Hematopoietic multipotent progenitor cell treated with erythropoietin and hydrocortisone succinate and interleukin-3 and kit ligand, for 17 days (in vitro differentiated cells): ENCODE measurements around the gene PDCD1.

Experiments
- DNase-seq: peaks from one replicate; pipeline ENCODE4 v3.0.0-alpha.2; 2015; ENCODE audit warnings: low spot score

PDCD1 gene

GRCh38 chr2:241895712-241896641 lies 37.3 kb upstream of the PDCD1 start:
- DNase-seq = no peak

GRCh38 chr2:241895427-241895711 lies 36.7 kb upstream of the PDCD1 start:
- no peak for DNase-seq

DNA sequence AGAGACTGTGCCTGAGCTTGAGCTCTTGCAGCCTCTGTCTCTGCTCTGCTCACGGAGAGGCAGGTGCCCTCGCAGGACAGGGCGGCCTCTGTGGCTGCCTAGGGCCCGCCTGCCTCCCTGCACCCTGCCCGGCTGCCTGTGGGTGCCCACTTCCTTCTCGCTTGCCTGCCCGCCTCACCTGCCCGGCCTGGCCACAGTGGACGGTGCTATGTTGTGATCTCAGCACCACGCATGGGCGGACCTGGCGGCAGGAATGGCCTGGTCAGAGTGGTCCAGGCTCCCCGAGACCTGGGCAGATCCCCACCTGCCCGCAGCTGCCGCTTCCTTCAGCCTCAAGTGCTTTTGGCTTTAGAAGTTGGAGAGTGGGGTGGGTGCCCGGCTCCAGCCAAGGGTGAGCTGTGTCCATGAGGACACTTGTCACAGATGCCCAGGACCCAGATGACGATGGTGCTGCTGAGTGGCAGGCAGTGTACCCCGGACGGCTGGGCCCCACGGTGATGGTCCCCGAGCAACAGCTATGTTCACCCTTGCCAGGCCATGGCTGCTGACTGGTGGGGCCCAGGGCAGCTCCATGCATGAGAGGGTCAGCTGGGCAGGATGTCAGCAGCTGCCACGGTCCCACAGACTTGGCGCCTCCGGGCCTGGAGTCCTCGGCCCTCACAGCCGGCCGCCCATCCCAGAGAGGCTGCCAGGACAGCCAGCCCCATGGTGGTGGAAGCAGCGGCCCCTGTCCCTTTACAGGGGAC lies 36.2 kb upstream of the PDCD1 start:
- no peak for DNase-seq

DNA sequence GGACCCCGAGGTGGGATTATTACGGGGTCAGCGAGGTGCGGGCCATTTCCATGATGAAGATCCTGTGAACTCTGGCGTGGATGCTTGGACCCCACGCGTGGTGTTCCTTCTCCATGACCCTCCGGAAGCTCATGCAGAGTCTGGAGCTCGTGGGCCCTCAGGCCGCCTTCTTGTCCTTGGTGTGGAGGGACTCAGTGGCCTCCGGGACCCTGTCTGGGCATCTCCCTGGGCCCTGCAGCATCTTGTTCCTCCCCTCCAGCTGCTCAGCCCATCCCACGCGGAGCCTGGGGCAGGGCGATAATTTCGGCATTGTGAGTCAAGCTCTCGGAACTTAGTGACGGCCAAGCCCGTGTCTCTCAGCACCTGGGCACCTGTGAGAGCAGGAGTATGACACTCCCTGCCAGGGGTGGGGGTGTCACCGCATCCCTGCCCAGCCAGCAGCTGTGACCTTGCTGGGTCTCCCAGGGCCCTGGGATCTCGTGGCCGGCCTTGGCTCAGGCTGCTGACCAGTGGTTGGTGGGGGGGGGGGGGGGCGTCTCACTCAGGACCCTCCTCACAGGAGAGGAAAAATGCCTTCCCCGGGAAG lies 35.5 kb upstream of the PDCD1 start:
- no peak for DNase-seq

DNA sequence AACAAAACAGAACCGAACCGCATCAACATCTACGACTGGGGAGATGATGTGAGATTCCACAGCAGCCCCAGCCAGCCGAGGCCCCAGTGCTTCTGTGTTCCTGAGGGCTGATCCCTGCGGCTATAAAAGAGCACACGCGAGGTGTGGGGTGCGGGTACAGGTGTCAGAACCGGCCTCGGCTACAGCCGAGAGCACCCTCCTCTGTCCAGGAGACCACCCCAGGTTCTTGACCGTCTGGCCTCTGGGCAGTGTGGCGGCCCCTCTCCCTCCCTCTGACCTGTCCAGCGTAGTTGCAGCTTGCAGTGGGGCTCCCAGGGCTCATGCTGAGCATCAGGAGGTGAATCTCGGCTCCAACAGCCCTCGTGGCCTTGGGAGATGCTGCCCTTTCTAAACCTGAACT lies 34.6 kb upstream of the PDCD1 start:
- no peak for DNase-seq

GRCh38 chr2:241892299-241893137 lies 33.8 kb upstream of the PDCD1 start:
- DNase-seq = no peak

DNA sequence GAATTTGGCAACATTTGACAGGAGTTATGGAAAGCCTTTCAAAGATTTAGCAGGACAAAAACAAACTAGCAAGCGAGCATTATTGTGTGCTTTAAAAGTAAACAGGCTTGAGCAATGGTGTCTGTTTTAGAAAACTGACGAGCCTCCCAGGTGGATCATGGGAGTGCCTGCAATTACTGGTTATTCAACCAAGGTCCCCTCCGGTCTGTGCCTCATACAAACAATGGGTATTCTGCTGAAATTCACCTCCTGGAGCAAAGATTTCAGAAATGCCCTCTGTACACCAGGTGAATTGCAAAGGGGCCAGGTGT lies 33.2 kb upstream of the PDCD1 start:
- no peak for DNase-seq

GRCh38 chr2:241891315-241891987 lies 32.8 kb upstream of the PDCD1 start:
- no peak for DNase-seq

GRCh38 chr2:241890524-241891235 lies 32.0 kb upstream of the PDCD1 start:
- DNase-seq = no peak

GRCh38 chr2:241888641-241889040 lies 29.9 kb upstream of the PDCD1 start:
- no peak for DNase-seq

- no peak for DNase-seq
These were observed 29.3 kb upstream of the PDCD1 start for GRCh38 chr2:241887806-241888522.

DNA sequence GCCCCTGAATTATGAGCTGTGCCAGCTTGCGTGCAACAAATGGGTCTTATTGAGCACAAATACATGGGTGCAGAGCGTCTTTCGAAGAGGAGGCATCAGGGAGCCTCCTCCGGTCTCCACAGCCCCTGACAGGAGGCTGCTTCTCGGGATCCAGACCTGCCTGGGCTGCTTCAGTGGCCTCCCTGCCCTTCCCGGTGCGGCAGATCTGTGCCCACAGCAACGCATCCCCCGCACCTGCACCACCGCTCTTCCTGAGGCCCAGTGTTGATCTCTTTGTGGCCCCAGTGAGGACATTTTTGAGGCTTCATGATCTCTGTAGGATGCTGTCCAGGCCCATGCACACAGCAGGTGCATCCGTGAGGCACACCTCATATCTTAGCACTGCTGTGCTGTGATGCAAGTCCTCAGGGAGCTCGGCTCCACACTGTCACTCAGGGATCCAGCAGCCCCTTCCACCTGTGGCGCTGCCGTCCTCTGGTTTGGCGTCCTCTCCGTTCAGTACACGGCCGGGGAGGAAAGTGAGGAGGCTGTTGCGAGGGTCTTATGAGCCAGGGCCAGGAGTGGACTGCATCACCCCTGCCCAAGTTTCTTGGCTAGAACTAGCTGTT lies 28.2 kb upstream of the PDCD1 start:
- no peak for DNase-seq

- DNase-seq = no peak
These were observed 27.4 kb upstream of the PDCD1 start for GRCh38 chr2:241885946-241886643.

GRCh38 chr2:241885291-241885945 lies 26.7 kb upstream of the PDCD1 start:
- no peak for DNase-seq

DNA sequence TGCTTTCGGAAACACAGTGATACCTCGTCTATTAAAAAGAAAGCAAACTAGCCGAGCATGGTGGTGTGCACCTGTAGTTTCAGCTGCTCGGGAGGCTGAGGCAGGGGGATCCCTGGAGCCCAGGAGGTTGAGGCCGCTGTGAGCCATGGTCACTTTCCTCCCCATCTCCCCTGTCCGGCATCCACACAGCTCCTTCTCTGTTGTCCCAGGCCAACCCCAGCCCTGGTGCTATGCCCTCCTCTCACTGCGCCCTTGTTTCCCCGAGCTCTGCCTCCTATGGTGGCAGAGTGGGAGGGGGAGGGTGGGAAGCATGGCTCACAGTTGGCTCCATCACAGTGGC lies 26.2 kb upstream of the PDCD1 start:
- DNase-seq = no peak

- DNase-seq = no peak
These were observed 23.5 kb upstream of the PDCD1 start for GRCh38 chr2:241882091-241882625.

GRCh38 chr2:241880311-241881073 lies 21.8 kb upstream of the PDCD1 start:
- no peak for DNase-seq

GRCh38 chr2:241879326-241879725 lies 20.6 kb upstream of the PDCD1 start:
- DNase-seq = no peak
